ENCODE data around the gene CDH22. TPM values are rescaled to one million over a fixed set of nuclear protein-coding genes. Genes with fewer than 3 reads are reported as not detected.

The CDH22 gene
- total and polyA plus RNA-seq, 2 experiments from 2014 or later: 0.08 to 0.10 TPM

GRCh38 chr20:46212252-46212651, 96.0 kb downstream of the CDH22 start (continued):
- no peak for TF ChIP-seq ZNF462 (CRISPR knock-in tag; IDR thresholded peaks at IDR 0.05)
- no peak for TF ChIP-seq POLR2AphosphoS5 (IDR thresholded peaks at IDR 0.05; ENCODE audit: low read depth)
- no peak for TF ChIP-seq NANOG (IDR thresholded peaks at IDR 0.05; ENCODE audit: borderline replicate concordance)
- TF ChIP-seq CTCF (conservative IDR thresholded peaks at IDR 0.05; ENCODE audit: low read depth in 2 of 2): no peak
- no peak for TF ChIP-seq CREB1 (CRISPR knock-in tag; IDR thresholded peaks at IDR 0.05; ENCODE audit: low read depth)

- Mint-ChIP-seq H3K27me3 (ENCODE audit: insufficient read depth, low read depth, poor library complexity) (peaks cover 12% of the 10 kb centered on the region), H3K27ac (no peak overlapping the region)
- peaks cover 4% of the 10 kb centered on the region for H3K4me1 ChIP-seq (ENCODE audit: insufficient read depth)
Observed at GRCh38 chr20:46211331-46211722, 97.0 kb downstream of the CDH22 start.

More at GRCh38 chr20:46211331-46211722, 97.0 kb downstream of the CDH22 start:
- no peak overlapping the region for H3K4me3 ChIP-seq
- no peaks in the 10 kb centered on the region for H3F3A ChIP-seq (replicated peaks; ENCODE audit: low read depth)
- no peaks in the 10 kb centered on the region for H3K9me2 ChIP-seq (ENCODE audit: insufficient read depth)
- no peaks in the 10 kb centered on the region for H3K36me3 ChIP-seq (ENCODE audit: insufficient read depth)
- peaks cover 11% of the 10 kb centered on the region for H3K4me1 Mint-ChIP-seq
- no peaks in the 10 kb centered on the region for H3K9me3 Mint-ChIP-seq
- no peak overlapping the region for H3K27ac ChIP-seq (ENCODE audit: low read depth)
- no peaks in the 10 kb centered on the region for H3K36me3 Mint-ChIP-seq (ENCODE audit: low read depth)
- H3K4me2 ChIP-seq: no peak overlapping the region
- no peak for TF ChIP-seq NANOG (IDR thresholded peaks at IDR 0.05; ENCODE audit: borderline replicate concordance)
- no peak for TF ChIP-seq ZNF331 (CRISPR knock-in tag; IDR thresholded peaks at IDR 0.05; ENCODE audit: low read depth)
- TF ChIP-seq ETS1 (IDR thresholded peaks at IDR 0.05): no peak
- no peak for TF ChIP-seq STAT1 (IDR thresholded peaks at IDR 0.05; ENCODE audit: unreplicated experiment)
- TF ChIP-seq EZH2phosphoT487 (IDR thresholded peaks at IDR 0.05; ENCODE audit: unreplicated experiment): no peak
- no peaks in the 10 kb centered on the region for H3K79me2 ChIP-seq (replicated peaks; ENCODE audit: insufficient read depth)
- H4K20me1 ChIP-seq (replicated peaks; ENCODE audit: insufficient read depth): no peaks in the 10 kb centered on the region
- DNase-seq (ENCODE audit: low spot score) (no peak), ATAC-seq (no peak)
- H2AFZ ChIP-seq: no peak overlapping the region
- H3K4me3 Mint-ChIP-seq: no peak overlapping the region
- no peaks in the 10 kb centered on the region for H3K27me3 ChIP-seq (ENCODE audit: insufficient read depth)

All from GM23338 (cell line).